ENCODE measurements around the gene ARPC3. TPM values are rescaled to one million over a fixed set of nuclear protein-coding genes. Genes with fewer than 3 reads are reported as not detected.

The ARPC3 gene
- total and polyA plus RNA-seq, 2 of the 4 experiments (the other 2 are of a cell fraction) = 192 to 204 TPM

- no peak for TF ChIP-seq SMC3 (IDR thresholded peaks at IDR 0.05; ENCODE audit: low read depth, low read length)
Measured at GRCh38 chr12:110453569-110454296, 3.6 kb upstream of the ARPC3 start (continued).

- in situ Hi-C loops (cut with MboI; ENCODE audit: low sequenced_read_pairs) (loop anchor here (10.0 kb wide), 1 partner anchor 444 kb away; no protein-coding TSS in a partner anchor), dilution Hi-C loops (cut with HindIII; ENCODE audit: low sequenced_read_pairs, unreplicated experiment) (no loop called here)
- H2AK9ac ChIP-seq (replicated peaks; ENCODE audit: low read depth, low read length, poor library complexity) = peak overlapping the region; percentile 49
Measured at GRCh38 chr12:110451263-110451662, 1.1 kb upstream of the ARPC3 start.

More at GRCh38 chr12:110451263-110451662, 1.1 kb upstream of the ARPC3 start:
- Histone ChIP-seq H4K8ac (ENCODE audit: low read depth in 2 of 2, low read length in 2 of 2) (peak overlapping the region in 1 of 2 experiments; percentile 83; a peak in 2 of 4 replicates), H3K56ac (ENCODE audit: extremely low read depth, insufficient read depth, low read length) (no peak overlapping the region), H3K18ac (ENCODE audit: low read depth, low read length) (no peak overlapping the region), H2AK5ac (ENCODE audit: low read depth, low read length) (no peak overlapping the region), H3K9me3 (ENCODE audit: control insufficient read depth, insufficient read depth, low read length) (no peaks in the 10 kb centered on the region), H3K27me3 (ENCODE audit: control insufficient read depth, insufficient read depth, low read length) (no peaks in the 10 kb centered on the region), H3K4me2 (ENCODE audit: low read depth, low read length) (no peak overlapping the region), H2BK120ac (ENCODE audit: low read depth, low read length) (no peak overlapping the region), H3K23ac (ENCODE audit: low read depth, low read length) (no peak overlapping the region), H3K36me3 (ENCODE audit: control insufficient read depth, insufficient read depth, low read length) (peaks cover 10% of the 10 kb centered on the region), H3K4me1 (ENCODE audit: control insufficient read depth, insufficient read depth, low read length) (0 out of 2 replicates have a peak, but pooled peaks cover 5% of the 10 kb centered on the region), H4K91ac (ENCODE audit: insufficient read depth, low read depth, low read length) (no peak overlapping the region), H3K9ac (ENCODE audit: low read depth, low read length) (no peak overlapping the region), H2BK5ac (ENCODE audit: low read depth, low read length, poor library complexity, severe bottlenecking) (no peak overlapping the region), H3K4ac (ENCODE audit: low read depth, low read length) (no peak overlapping the region), H2BK15ac (ENCODE audit: low read depth, low read length) (no peak overlapping the region), H2BK20ac (ENCODE audit: low read depth, low read length) (no peak overlapping the region), H3K4me3 (ENCODE audit: insufficient read depth, low read depth, low read length) (no peak overlapping the region), H3K9me1 (ENCODE audit: insufficient read depth, low read length) (peaks cover 4% of the 10 kb centered on the region; the same call in 1 of the 2 replicates), H3K79me1 (ENCODE audit: low read depth in 1 of 2, low read length in 2 of 2) (peaks cover 2 to 20% of the 10 kb centered on the region in 2 experiments; a peak in 2 of 4 replicates), H4K5ac (ENCODE audit: low read depth, low read length) (no peak overlapping the region), H4K20me1 (ENCODE audit: insufficient read depth, low read length) (peaks cover 9% of the 10 kb centered on the region; the same call in 1 of the 2 replicates), H2AFZ (replicated peaks; ENCODE audit: low read length, poor library complexity) (no peak overlapping the region), H3K14ac (replicated peaks; ENCODE audit: low read depth, low read length) (no peak overlapping the region), H3K27ac (ENCODE audit: insufficient read depth, low read length) (no peak overlapping the region)
- BruUV-seq (replicated peaks) = no TSS peak
- no CpG with 5 or more reads among the region's 1 CpG for whole genome bisulfite sequencing, 2 experiments (ENCODE audit: extremely low coverage in 2 of 2, insufficient read length in 1 of 2)
- DNase-seq (no peak), ATAC-seq (ENCODE audit: low read depth) (no peak)
- CTCF ChIA-PET = no interaction called here
- POLR2A ChIA-PET (ENCODE audit: unreplicated experiment) = no interaction called here
- intact Hi-C loops (cut with micrococcal nuclease) = loop anchor here (10.0 kb wide), 1 partner anchor 274 kb away; no protein-coding TSS in a partner anchor
- TF ChIP-seq CTCF (conservative IDR thresholded peaks at IDR 0.05; ENCODE audit: low read depth, low read length) = no peak
- TF ChIP-seq ELK1 (IDR thresholded peaks at IDR 0.05; ENCODE audit: borderline replicate concordance, low read depth, low read length) = no peak

Measured in IMR-90 (cell line).